ENCODE measurements around the gene UQCRFS1.

GRCh38 chr19:29187676-29188075, 25.3 kb downstream of the UQCRFS1 start:
- no peak for TF ChIP-seq CTCF (IDR thresholded peaks at IDR 0.05)
- TF ChIP-seq POLR2A (IDR thresholded peaks at IDR 0.05) = no peak
